Stimulated activated CD4-positive, alpha-beta T cell treated with anti-CD3 and anti-CD28 coated beads, Interleukin-4, amount 100 ng/mL, for 1 hour (primary cell): ENCODE data around the gene ADCY1.
"Not testable (repeated sequence)": the region's sequence is repeated elsewhere in the genome, so short reads cannot be mapped to it uniquely, and the experiment has no call there.

Experiments used
- DNase-seq: peaks from one replicate; pipeline ENCODE4 v3.0.0-alpha.2; 2020

The ADCY1 gene

GRCh38 chr7:45715471-45716352, 141.5 kb downstream of the ADCY1 start:
- DNase-seq: no peak

- DNase-seq: no peak
Observed at GRCh38 chr7:45716380-45717203, 142.4 kb downstream of the ADCY1 start.

GRCh38 chr7:45717537-45718235, 143.5 kb downstream of the ADCY1 start:
- DNase-seq: no peak

- DNase-seq: no peak
Observed at GRCh38 chr7:45718464-45719330, 144.5 kb downstream of the ADCY1 start.

- DNase-seq: no peak
Observed at GRCh38 chr7:45720989-45721388, 146.8 kb downstream of the ADCY1 start.

GRCh38 chr7:45721686-45722598, 147.8 kb downstream of the ADCY1 start:
- no peak for DNase-seq

- DNase-seq: not testable (repeated sequence)
Observed at GRCh38 chr7:45725231-45725630, 151.1 kb downstream of the ADCY1 start.

- no peak for DNase-seq
Observed at GRCh38 chr7:45726883-45727282, 152.7 kb downstream of the ADCY1 start.

GRCh38 chr7:45731692-45732443, 157.7 kb downstream of the ADCY1 start:
- DNase-seq: not testable (repeated sequence)

GRCh38 chr7:45738920-45739319, 164.8 kb downstream of the ADCY1 start:
- not testable (repeated sequence) for DNase-seq

- DNase-seq: not testable (repeated sequence)
Observed at GRCh38 chr7:45740573-45740972, 166.4 kb downstream of the ADCY1 start.

GRCh38 chr7:45748976-45749375, 174.8 kb downstream of the ADCY1 start:
- not testable (repeated sequence) for DNase-seq

- DNase-seq: not testable (repeated sequence)
Observed at GRCh38 chr7:45751352-45751751, 177.2 kb downstream of the ADCY1 start.

GRCh38 chr7:45756333-45756732, 182.2 kb downstream of the ADCY1 start:
- not testable (repeated sequence) for DNase-seq

GRCh38 chr7:45756757-45757156, 182.6 kb downstream of the ADCY1 start:
- DNase-seq: not testable (repeated sequence)

GRCh38 chr7:45759464-45759863, 185.3 kb downstream of the ADCY1 start:
- not testable (repeated sequence) for DNase-seq

GRCh38 chr7:45761545-45762205, 187.5 kb downstream of the ADCY1 start:
- DNase-seq: not testable (repeated sequence)

- DNase-seq: not testable (repeated sequence)
Observed at GRCh38 chr7:45762225-45762994, 188.2 kb downstream of the ADCY1 start.
